ENCODE results near the gene CD1B. TPM values are rescaled to one million over a fixed set of nuclear protein-coding genes. Genes with fewer than 3 reads are reported as not detected.

Gene CD1B
- polyA plus RNA-seq, 1 donor from 2014 or later = not detected

DNA sequence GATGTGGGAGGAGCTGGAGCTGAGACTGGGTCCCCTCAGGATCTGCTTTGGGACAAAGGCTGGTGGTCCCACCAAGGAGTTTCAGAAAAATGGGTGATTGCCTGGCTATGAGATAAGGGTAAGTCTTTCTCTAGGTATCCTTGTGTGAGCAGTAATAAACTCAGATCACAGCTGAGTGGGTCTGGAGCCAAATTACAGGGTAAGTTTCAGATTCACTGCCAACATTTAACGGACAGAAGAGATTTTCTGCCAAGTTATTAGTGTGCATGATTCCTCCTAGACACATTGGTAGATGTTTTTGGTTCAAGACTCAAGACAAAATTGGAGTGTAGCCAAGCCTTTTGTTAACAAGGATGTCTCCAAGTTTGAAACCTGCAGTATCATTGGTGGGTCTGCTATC lies 7.5 kb downstream of the CD1B start:
- H3K79me2 ChIP-seq (replicated peaks; ENCODE audit: insufficient read depth, low read length) = no peaks in the 10 kb centered on the region
- no peaks in the 10 kb centered on the region for H4K20me1 ChIP-seq (ENCODE audit: insufficient read depth)
- H3K4me2 ChIP-seq (ENCODE audit: low read length) = no peak overlapping the region
- H3K27me3 ChIP-seq (ENCODE audit: insufficient read depth, low read depth, low read length) = no peaks in the 10 kb centered on the region
- no peak overlapping the region for H3K4me3 ChIP-seq (ENCODE audit: low read length)
- no peak overlapping the region for H3K27ac ChIP-seq (ENCODE audit: low read length)
- TF ChIP-seq, protein P1, sequence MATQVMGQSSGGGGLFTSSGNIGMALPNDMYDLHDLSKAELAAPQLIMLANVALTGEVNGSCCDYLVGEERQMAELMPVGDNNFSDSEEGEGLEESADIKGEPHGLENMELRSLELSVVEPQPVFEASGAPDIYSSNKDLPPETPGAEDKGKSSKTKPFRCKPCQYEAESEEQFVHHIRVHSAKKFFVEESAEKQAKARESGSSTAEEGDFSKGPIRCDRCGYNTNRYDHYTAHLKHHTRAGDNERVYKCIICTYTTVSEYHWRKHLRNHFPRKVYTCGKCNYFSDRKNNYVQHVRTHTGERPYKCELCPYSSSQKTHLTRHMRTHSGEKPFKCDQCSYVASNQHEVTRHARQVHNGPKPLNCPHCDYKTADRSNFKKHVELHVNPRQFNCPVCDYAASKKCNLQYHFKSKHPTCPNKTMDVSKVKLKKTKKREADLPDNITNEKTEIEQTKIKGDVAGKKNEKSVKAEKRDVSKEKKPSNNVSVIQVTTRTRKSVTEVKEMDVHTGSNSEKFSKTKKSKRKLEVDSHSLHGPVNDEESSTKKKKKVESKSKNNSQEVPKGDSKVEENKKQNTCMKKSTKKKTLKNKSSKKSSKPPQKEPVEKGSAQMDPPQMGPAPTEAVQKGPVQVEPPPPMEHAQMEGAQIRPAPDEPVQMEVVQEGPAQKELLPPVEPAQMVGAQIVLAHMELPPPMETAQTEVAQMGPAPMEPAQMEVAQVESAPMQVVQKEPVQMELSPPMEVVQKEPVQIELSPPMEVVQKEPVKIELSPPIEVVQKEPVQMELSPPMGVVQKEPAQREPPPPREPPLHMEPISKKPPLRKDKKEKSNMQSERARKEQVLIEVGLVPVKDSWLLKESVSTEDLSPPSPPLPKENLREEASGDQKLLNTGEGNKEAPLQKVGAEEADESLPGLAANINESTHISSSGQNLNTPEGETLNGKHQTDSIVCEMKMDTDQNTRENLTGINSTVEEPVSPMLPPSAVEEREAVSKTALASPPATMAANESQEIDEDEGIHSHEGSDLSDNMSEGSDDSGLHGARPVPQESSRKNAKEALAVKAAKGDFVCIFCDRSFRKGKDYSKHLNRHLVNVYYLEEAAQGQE (IDR thresholded peaks at IDR 0.05; ENCODE audit: borderline replicate concordance) = no peak
- TF ChIP-seq RAD21 (conservative IDR thresholded peaks at IDR 0.05) (no peak), EP300 (conservative IDR thresholded peaks at IDR 0.05; ENCODE audit: poor library complexity, severe bottlenecking) (no peak), MXI1 (conservative IDR thresholded peaks at IDR 0.05; ENCODE audit: poor library complexity, severe bottlenecking) (no peak), TAF1 (IDR thresholded peaks at IDR 0.05; ENCODE audit: low read depth) (no peak), SMC3 (conservative IDR thresholded peaks at IDR 0.05; ENCODE audit: poor library complexity) (no peak), POLR2AphosphoS5 (IDR thresholded peaks at IDR 0.05) (no peak), EZH2 (IDR thresholded peaks at IDR 0.05; ENCODE audit: borderline replicate concordance, insufficient read depth, low read length, poor library complexity, severe bottlenecking) (no peak)
- TF ChIP-seq, protein P2, sequence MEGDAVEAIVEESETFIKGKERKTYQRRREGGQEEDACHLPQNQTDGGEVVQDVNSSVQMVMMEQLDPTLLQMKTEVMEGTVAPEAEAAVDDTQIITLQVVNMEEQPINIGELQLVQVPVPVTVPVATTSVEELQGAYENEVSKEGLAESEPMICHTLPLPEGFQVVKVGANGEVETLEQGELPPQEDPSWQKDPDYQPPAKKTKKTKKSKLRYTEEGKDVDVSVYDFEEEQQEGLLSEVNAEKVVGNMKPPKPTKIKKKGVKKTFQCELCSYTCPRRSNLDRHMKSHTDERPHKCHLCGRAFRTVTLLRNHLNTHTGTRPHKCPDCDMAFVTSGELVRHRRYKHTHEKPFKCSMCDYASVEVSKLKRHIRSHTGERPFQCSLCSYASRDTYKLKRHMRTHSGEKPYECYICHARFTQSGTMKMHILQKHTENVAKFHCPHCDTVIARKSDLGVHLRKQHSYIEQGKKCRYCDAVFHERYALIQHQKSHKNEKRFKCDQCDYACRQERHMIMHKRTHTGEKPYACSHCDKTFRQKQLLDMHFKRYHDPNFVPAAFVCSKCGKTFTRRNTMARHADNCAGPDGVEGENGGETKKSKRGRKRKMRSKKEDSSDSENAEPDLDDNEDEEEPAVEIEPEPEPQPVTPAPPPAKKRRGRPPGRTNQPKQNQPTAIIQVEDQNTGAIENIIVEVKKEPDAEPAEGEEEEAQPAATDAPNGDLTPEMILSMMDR (IDR thresholded peaks at IDR 0.05; ENCODE audit: poor library complexity, severe bottlenecking) = no peak
- H3K36me3 ChIP-seq (ENCODE audit: insufficient read depth, low read length) = no peaks in the 10 kb centered on the region
- no peak overlapping the region for H3K9ac ChIP-seq (ENCODE audit: low read length)
- no peaks in the 10 kb centered on the region for H3F3A ChIP-seq (ENCODE audit: insufficient read depth, low read length, poor library complexity, severe bottlenecking)
- H3K9me2 ChIP-seq (ENCODE audit: insufficient read depth, low read length) = no peaks in the 10 kb centered on the region
- H2AFZ ChIP-seq (ENCODE audit: low read depth, low read length) = no peak overlapping the region
- H3K9me3 ChIP-seq (ENCODE audit: low read length) = no peaks in the 10 kb centered on the region

DNA sequence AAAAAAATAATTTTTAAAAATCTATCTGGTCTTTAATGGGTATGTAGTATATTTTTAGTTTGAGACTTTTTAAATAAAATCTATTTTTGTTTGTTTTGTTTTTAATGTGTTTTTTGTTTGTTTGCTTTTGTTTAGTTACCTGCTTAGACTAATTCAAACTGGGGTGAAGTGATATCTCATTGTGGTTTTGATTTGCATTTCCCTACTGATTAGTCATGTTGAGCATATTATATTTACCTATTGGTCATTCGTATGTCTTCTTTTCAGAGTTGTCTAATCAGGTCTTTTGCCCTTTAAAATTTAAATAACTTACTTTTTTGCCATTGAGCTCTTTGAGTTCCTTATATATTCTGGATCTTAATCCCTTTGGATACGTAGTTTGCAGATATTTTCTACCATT lies 20.3 kb downstream of the CD1B start:
- Histone ChIP-seq H2AFZ (ENCODE audit: low read depth, low read length) (no peak overlapping the region), H3K9me3 (ENCODE audit: low read length) (no peaks in the 10 kb centered on the region), H3K27ac (ENCODE audit: low read length) (no peak overlapping the region), H3K27me3 (ENCODE audit: insufficient read depth, low read depth, low read length) (no peaks in the 10 kb centered on the region), H3K9ac (ENCODE audit: low read length) (no peak overlapping the region), H3K36me3 (ENCODE audit: insufficient read depth, low read length) (no peaks in the 10 kb centered on the region), H3F3A (ENCODE audit: insufficient read depth, low read length, poor library complexity, severe bottlenecking) (no peaks in the 10 kb centered on the region), H3K9me2 (ENCODE audit: insufficient read depth, low read length) (no peaks in the 10 kb centered on the region), H3K4me2 (ENCODE audit: low read length) (no peak overlapping the region), H3K79me2 (replicated peaks; ENCODE audit: insufficient read depth, low read length) (no peaks in the 10 kb centered on the region), H3K4me3 (ENCODE audit: low read length) (no peak overlapping the region), H4K20me1 (ENCODE audit: insufficient read depth) (no peaks in the 10 kb centered on the region)
- no peak for TF ChIP-seq SMC3 (conservative IDR thresholded peaks at IDR 0.05; ENCODE audit: poor library complexity)
- TF ChIP-seq RAD21 (conservative IDR thresholded peaks at IDR 0.05) = no peak
- no peak for TF ChIP-seq POLR2AphosphoS5 (IDR thresholded peaks at IDR 0.05)
- TF ChIP-seq EP300 (conservative IDR thresholded peaks at IDR 0.05; ENCODE audit: poor library complexity, severe bottlenecking) = no peak
- no peak for TF ChIP-seq TAF1 (IDR thresholded peaks at IDR 0.05; ENCODE audit: low read depth)
- TF ChIP-seq, protein P2 (IDR thresholded peaks at IDR 0.05; ENCODE audit: poor library complexity, severe bottlenecking) = no peak
- TF ChIP-seq EZH2 (IDR thresholded peaks at IDR 0.05; ENCODE audit: borderline replicate concordance, insufficient read depth, low read length, poor library complexity, severe bottlenecking) = no peak
- TF ChIP-seq, protein P1 (IDR thresholded peaks at IDR 0.05; ENCODE audit: borderline replicate concordance) = no peak
- no peak for TF ChIP-seq MXI1 (conservative IDR thresholded peaks at IDR 0.05; ENCODE audit: poor library complexity, severe bottlenecking)
